Astrocyte of the cerebellum (primary cell): ENCODE results near the gene PSMD9.
A peak's percentile ranks its signal among the peaks of the same experiment; 100 is the strongest.
"Not testable (repeated sequence)": the region's sequence is repeated elsewhere in the genome, so short reads cannot be mapped to it uniquely, and the experiment has no call there.

ENCODE experiments used
- DNase-seq: peaks from one replicate; pipeline ENCODE4 v3.0.0-alpha.2; 2011; ENCODE audit warnings: low read depth
- H3K4me3 ChIP-seq: 2 replicates; pipeline ENCODE4 v1.5.1; 2011; ENCODE audit warnings: mild to moderate bottlenecking, low read depth, low read length, moderate library complexity
- CTCF ChIP-seq: IDR thresholded peaks from 2 replicates; pipeline ENCODE4 v1.5.1; 2012; ENCODE audit warnings: low read length, low read depth, moderate library complexity, mild to moderate bottlenecking; ENCODE audit errors: missing control alignments
- in situ Hi-C: cut with HindIII; loops from 2 replicates; pipeline ENCODE4 v1.10.0; 2017; ENCODE audit warnings: low sequenced_read_pairs

PSMD9 gene

GRCh38 chr12:121849211-121849610 is 39.4 kb upstream of the PSMD9 start:
- in situ Hi-C loops: no loop called here
- DNase-seq: no peak
- no peak overlapping the region for H3K4me3 ChIP-seq
- TF ChIP-seq CTCF: no peak

GRCh38 chr12:121849665-121850064 is 38.9 kb upstream of the PSMD9 start:
- DNase-seq: no peak
- in situ Hi-C loops: no loop called here
- TF ChIP-seq CTCF: no peak
- H3K4me3 ChIP-seq: no peak overlapping the region

GRCh38 chr12:121852392-121852791 is 36.2 kb upstream of the PSMD9 start:
- DNase-seq, in situ Hi-C loops, H3K4me3 ChIP-seq: not testable (repeated sequence)

- no peak for DNase-seq
- in situ Hi-C loops: no loop called here
- H3K4me3 ChIP-seq: no peak overlapping the region
- TF ChIP-seq CTCF: no peak
These were observed 31.0 kb upstream of the PSMD9 start for GRCh38 chr12:121857322-121858246.

- no peak for DNase-seq
- no peak overlapping the region for H3K4me3 ChIP-seq
- in situ Hi-C loops: no loop called here
- no peak for TF ChIP-seq CTCF
These were observed 30.3 kb upstream of the PSMD9 start for GRCh38 chr12:121858318-121858661.

- H3K4me3 ChIP-seq: no peak within 1 kb of the TSS
- peak; percentile 81 for DNase-seq
- TF ChIP-seq CTCF: no peak
- in situ Hi-C loops: no loop called here
These were observed 29.7 kb upstream of the PSMD9 start, which contains the start of gene HPD for GRCh38 chr12:121858662-121859572. TSS of gene HPD (minus strand) at chr12:121858859. CDS start at chr12:121858823, 36 bp downstream.
